HEK293 (cell line): ENCODE measurements around the gene PRIMA1.

ENCODE experiments used
- CTCF ChIA-PET: fragments of 350-600 bp; formaldehyde crosslinking; extraction: SDS; loops from one replicate; lab custom pipeline; 2021; ENCODE audit warnings: antibody characterized with exemption; lab: Yijun Ruan, JAX
- POLR2A ChIA-PET: fragments of 300-600 bp; formaldehyde crosslinking; extraction: SDS; loops from one replicate; lab custom pipeline; 2020; ENCODE audit warnings: antibody characterized with exemption, inconsistent platforms; lab: Yijun Ruan, JAX
- H3K27ac ChIP-seq: fragments of 200-500 bp; sonication (Bioruptor generic); 2 replicates; pipeline ENCODE4 v1.5.1; 2014; ENCODE audit warnings: low read depth, low read length, control low read depth, inconsistent platforms; ENCODE audit errors: extremely low read depth
- H3K36me3 ChIP-seq, 2 experiments: fragments of 200-500 bp in 1 of 2; sonication (Bioruptor generic) in 1 of 2; 1 replicate in 1 of 2; 2 replicates in 1 of 2; pipeline ENCODE4 v1.5.1; 2014 to 2017; ENCODE audit warnings: inconsistent platforms in 2 of 2, low read length in 2 of 2; ENCODE audit not compliant: control insufficient read depth in 2 of 2, insufficient read depth in 1 of 2
- H3K4me1 ChIP-seq: fragments of 200-500 bp; sonication (Bioruptor generic); 2 replicates; pipeline ENCODE4 v1.5.1; 2014; ENCODE audit warnings: mild to moderate bottlenecking, low read length, inconsistent platforms; ENCODE audit not compliant: control insufficient read depth, insufficient read depth
- H3K4me3 ChIP-seq: 2 replicates; pipeline ENCODE4 v1.5.1; 2011; ENCODE audit warnings: low read depth, mild to moderate bottlenecking, control low read depth, low read length, moderate library complexity
- H3K9me3 ChIP-seq: fragments of 200-500 bp; sonication (Bioruptor generic); 2 replicates; pipeline ENCODE4 v1.5.1; 2014; ENCODE audit warnings: low read depth, low read length, inconsistent platforms; ENCODE audit not compliant: control insufficient read depth, insufficient read depth
- HOXD13 ChIP-seq: sonication (generic); formaldehyde crosslinking; IDR thresholded peaks from 2 replicates; pipeline ENCODE4 v1.8.0; 2022; ENCODE audit warnings: missing genetic modification reagents, borderline replicate concordance
- PRDM4 ChIP-seq: fragments of 450-650 bp; formaldehyde crosslinking; IDR thresholded peaks from 2 replicates; pipeline ENCODE4 v1.5.1; 2017; ENCODE audit warnings: missing biosample characterization, missing genetic modification characterization
- ZBTB10 ChIP-seq: fragments of 450-650 bp; formaldehyde crosslinking; IDR thresholded peaks from 2 replicates; pipeline ENCODE4 v1.5.1; 2016; ENCODE audit warnings: missing biosample characterization, missing genetic modification characterization
- ZBTB8A ChIP-seq: fragments of 450-650 bp; formaldehyde crosslinking; IDR thresholded peaks from 2 replicates; pipeline ENCODE4 v1.5.1; 2016; ENCODE audit warnings: missing biosample characterization, missing genetic modification characterization
- ZNF114 ChIP-seq: fragments of 450-650 bp; formaldehyde crosslinking; IDR thresholded peaks from 2 replicates; pipeline ENCODE4 v1.5.0; 2017; ENCODE audit warnings: missing biosample characterization, missing genetic modification characterization
- ZNF223 ChIP-seq: fragments of 450-650 bp; formaldehyde crosslinking; IDR thresholded peaks from 2 replicates; pipeline ENCODE4 v1.5.1; 2016; ENCODE audit warnings: missing biosample characterization, missing genetic modification characterization
- ZNF362 ChIP-seq: fragments of 450-650 bp; formaldehyde crosslinking; IDR thresholded peaks from 2 replicates; pipeline ENCODE4 v1.5.1; 2016; ENCODE audit warnings: missing biosample characterization, missing genetic modification characterization
- ZNF423 ChIP-seq: fragments of 450-650 bp; formaldehyde crosslinking; IDR thresholded peaks from 2 replicates; pipeline ENCODE4 v1.5.1; 2016; ENCODE audit warnings: missing biosample characterization, missing genetic modification characterization
- ZNF48 ChIP-seq: fragments of 450-650 bp; formaldehyde crosslinking; IDR thresholded peaks from 2 replicates; pipeline ENCODE4 v1.5.1; 2016; ENCODE audit warnings: missing biosample characterization, missing genetic modification characterization
- ZNF521 ChIP-seq: fragments of 450-650 bp; formaldehyde crosslinking; IDR thresholded peaks from 2 replicates; pipeline ENCODE4 v1.5.1; 2017; ENCODE audit warnings: missing biosample characterization, mild to moderate bottlenecking, missing genetic modification characterization
- ZNF548 ChIP-seq: fragments of 450-650 bp; formaldehyde crosslinking; IDR thresholded peaks from 2 replicates; pipeline ENCODE4 v1.5.1; 2016; ENCODE audit warnings: missing biosample characterization, missing genetic modification characterization
- ZNF837 ChIP-seq: fragments of 450-650 bp; formaldehyde crosslinking; IDR thresholded peaks from 2 replicates; pipeline ENCODE4 v1.5.1; 2016; ENCODE audit warnings: missing biosample characterization, missing genetic modification characterization
- ZNF843 ChIP-seq: fragments of 450-650 bp; formaldehyde crosslinking; IDR thresholded peaks from 2 replicates; pipeline ENCODE4 v1.5.1; 2016; ENCODE audit warnings: missing biosample characterization, missing genetic modification characterization
- ZSCAN4 ChIP-seq: fragments of 450-650 bp; formaldehyde crosslinking; IDR thresholded peaks from 2 replicates; pipeline ENCODE4 v1.5.1; 2017; ENCODE audit warnings: missing biosample characterization, missing genetic modification characterization
- TF ChIP-seq, protein P1 (sequence below): sonication (generic); formaldehyde crosslinking; IDR thresholded peaks from 2 replicates; pipeline ENCODE4 v1.8.1; 2022; ENCODE audit warnings: mild to moderate bottlenecking, moderate library complexity, missing genetic modification reagents
- TF ChIP-seq, protein P2 (sequence below): fragments of 450-650 bp; formaldehyde crosslinking; IDR thresholded peaks from 2 replicates; pipeline ENCODE4 v1.5.1; 2017; ENCODE audit warnings: missing biosample characterization, mild to moderate bottlenecking, missing genetic modification characterization, moderate library complexity

The PRIMA1 gene

DNA sequence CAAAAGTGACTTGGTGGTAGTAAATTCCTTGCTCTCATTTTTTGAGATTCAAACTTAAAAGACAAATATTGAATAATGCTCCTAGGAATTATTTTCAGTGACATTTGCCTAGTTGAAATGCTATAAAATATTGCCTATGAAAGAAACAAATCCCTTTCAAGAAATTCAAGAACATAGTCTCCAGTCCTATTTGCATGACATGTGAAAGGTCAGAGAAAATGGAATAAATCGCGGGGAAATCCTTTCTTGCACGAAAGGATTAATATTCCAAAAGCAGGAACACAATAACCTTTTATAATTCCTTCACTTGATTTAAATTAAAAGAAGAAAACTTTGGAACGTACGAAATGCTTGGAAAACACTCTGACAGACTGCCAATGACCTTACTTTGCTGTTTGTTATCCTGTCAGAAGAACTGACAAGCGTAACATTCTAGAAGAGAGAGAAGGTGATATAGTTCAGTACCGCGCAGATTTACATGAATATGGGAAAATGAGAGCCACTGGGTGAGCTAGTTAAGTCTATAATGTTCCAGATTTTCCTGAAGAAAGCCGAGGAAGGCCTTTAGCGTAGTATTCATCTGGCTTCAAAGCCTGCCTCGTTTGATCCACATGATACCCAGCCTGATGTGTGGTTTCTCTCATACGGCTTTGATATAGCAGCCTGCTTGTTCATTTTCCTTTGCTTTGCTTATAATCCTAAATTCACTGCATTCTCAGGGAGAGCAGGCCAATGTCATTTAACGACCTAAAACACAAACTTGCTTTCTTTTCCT, 103.0 kb downstream of the PRIMA1 start:
- POLR2A ChIA-PET: no interaction called here
- H3K27ac ChIP-seq: no peak overlapping the region

More for the DNA sequence above, 103.0 kb downstream of the PRIMA1 start:
- CTCF ChIA-PET: no interaction called here
- H3K4me3 ChIP-seq: no peak overlapping the region
- no peaks in the 10 kb centered on the region for H3K9me3 ChIP-seq
- no peaks in the 10 kb centered on the region for H3K36me3 ChIP-seq
- TF ChIP-seq ZBTB8A (tag by site-specific recombination) (no peak), HOXD13 (CRISPR knock-in tag) (no peak), ZNF114 (tag by site-specific recombination) (no peak), ZNF423 (tag by site-specific recombination) (no peak), ZNF521 (tag by site-specific recombination) (no peak), ZNF837 (tag by site-specific recombination) (no peak), ZSCAN4 (tag by site-specific recombination) (no peak), ZNF48 (tag by site-specific recombination) (no peak), ZBTB10 (tag by site-specific recombination) (no peak), ZNF548 (tag by site-specific recombination) (no peak), ZNF362 (tag by site-specific recombination) (no peak), PRDM4 (tag by site-specific recombination) (no peak), ZNF223 (tag by site-specific recombination) (no peak), ZNF843 (no peak)
- TF ChIP-seq, protein P1, sequence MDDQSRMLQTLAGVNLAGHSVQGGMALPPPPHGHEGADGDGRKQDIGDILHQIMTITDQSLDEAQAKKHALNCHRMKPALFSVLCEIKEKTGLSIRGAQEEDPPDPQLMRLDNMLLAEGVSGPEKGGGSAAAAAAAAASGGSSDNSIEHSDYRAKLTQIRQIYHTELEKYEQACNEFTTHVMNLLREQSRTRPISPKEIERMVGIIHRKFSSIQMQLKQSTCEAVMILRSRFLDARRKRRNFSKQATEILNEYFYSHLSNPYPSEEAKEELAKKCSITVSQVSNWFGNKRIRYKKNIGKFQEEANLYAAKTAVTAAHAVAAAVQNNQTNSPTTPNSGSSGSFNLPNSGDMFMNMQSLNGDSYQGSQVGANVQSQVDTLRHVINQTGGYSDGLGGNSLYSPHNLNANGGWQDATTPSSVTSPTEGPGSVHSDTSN (CRISPR knock-in tag): no peak
- TF ChIP-seq, protein P2, sequence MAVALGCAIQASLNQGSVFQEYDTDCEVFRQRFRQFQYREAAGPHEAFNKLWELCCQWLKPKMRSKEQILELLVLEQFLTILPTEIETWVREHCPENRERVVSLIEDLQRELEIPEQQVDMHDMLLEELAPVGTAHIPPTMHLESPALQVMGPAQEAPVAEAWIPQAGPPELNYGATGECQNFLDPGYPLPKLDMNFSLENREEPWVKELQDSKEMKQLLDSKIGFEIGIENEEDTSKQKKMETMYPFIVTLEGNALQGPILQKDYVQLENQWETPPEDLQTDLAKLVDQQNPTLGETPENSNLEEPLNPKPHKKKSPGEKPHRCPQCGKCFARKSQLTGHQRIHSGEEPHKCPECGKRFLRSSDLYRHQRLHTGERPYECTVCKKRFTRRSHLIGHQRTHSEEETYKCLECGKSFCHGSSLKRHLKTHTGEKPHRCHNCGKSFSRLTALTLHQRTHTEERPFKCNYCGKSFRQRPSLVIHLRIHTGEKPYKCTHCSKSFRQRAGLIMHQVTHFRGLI (tag by site-specific recombination): no peak
- TF ChIP-seq, all 188 proteins: peak for 0
- H3K4me1 ChIP-seq: peaks cover 4% of the 10 kb centered on the region; the same call in 1 of the 2 replicates
